ENCODE data around the gene TNP2. TPM values are rescaled to one million over a fixed set of nuclear protein-coding genes. Genes with fewer than 3 reads are reported as not detected.

TNP2 gene
- total RNA-seq, 6 donors from 2014 or later = not detected

DNA sequence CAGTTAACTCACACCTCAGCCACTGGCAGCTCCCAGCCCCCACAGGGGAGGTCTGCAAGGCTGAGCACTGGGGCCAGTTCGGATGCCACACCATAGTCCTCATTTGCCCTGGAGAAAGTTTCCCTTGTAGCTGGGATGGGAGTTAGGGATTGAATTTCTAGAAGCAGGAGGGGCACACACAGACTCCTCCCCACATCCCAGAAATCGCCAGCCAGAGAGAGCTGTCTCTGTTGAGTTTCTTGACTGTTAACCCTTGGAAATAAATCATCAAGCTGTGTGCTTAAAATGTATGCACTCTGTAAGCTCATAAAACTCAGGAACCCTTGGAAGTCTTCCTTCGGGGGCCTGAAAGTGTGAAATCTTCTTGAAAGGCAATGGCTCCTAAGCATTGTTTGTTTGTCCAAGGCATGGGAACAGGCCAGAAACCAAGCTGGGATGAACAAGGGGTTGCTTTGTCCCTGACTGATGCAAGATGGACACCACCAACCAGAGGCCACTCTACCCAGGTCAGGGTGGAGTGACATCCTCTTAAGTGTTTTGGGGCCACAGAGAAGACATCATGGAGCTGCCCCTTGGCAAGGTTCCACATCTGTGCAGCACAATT lies 4.7 kb upstream of the TNP2 start:
- whole genome bisulfite sequencing, 2 donors = 74 to 88% methylated on average over 3 of the region's 3 CpGs
- DNase-seq (no peak), ATAC-seq (ENCODE audit: low FRiP score in 2 of 2) (no peak)
- Histone ChIP-seq H3K4me3 (no peak overlapping the region), H3K9me3 (no peaks in the 10 kb centered on the region), H3K4me1 (no peaks in the 10 kb centered on the region), H3K27ac (no peak overlapping the region), H3K36me3 (no peaks in the 10 kb centered on the region), H3K27me3 (no peaks in the 10 kb centered on the region)
- TF ChIP-seq EP300 (IDR thresholded peaks at IDR 0.05) (no peak), POLR2A (IDR thresholded peaks at IDR 0.05) (no peak), POLR2AphosphoS5 (IDR thresholded peaks at IDR 0.05) (no peak)
- TF ChIP-seq, protein P1, sequence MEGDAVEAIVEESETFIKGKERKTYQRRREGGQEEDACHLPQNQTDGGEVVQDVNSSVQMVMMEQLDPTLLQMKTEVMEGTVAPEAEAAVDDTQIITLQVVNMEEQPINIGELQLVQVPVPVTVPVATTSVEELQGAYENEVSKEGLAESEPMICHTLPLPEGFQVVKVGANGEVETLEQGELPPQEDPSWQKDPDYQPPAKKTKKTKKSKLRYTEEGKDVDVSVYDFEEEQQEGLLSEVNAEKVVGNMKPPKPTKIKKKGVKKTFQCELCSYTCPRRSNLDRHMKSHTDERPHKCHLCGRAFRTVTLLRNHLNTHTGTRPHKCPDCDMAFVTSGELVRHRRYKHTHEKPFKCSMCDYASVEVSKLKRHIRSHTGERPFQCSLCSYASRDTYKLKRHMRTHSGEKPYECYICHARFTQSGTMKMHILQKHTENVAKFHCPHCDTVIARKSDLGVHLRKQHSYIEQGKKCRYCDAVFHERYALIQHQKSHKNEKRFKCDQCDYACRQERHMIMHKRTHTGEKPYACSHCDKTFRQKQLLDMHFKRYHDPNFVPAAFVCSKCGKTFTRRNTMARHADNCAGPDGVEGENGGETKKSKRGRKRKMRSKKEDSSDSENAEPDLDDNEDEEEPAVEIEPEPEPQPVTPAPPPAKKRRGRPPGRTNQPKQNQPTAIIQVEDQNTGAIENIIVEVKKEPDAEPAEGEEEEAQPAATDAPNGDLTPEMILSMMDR (IDR thresholded peaks at IDR 0.05) = no peak

DNA sequence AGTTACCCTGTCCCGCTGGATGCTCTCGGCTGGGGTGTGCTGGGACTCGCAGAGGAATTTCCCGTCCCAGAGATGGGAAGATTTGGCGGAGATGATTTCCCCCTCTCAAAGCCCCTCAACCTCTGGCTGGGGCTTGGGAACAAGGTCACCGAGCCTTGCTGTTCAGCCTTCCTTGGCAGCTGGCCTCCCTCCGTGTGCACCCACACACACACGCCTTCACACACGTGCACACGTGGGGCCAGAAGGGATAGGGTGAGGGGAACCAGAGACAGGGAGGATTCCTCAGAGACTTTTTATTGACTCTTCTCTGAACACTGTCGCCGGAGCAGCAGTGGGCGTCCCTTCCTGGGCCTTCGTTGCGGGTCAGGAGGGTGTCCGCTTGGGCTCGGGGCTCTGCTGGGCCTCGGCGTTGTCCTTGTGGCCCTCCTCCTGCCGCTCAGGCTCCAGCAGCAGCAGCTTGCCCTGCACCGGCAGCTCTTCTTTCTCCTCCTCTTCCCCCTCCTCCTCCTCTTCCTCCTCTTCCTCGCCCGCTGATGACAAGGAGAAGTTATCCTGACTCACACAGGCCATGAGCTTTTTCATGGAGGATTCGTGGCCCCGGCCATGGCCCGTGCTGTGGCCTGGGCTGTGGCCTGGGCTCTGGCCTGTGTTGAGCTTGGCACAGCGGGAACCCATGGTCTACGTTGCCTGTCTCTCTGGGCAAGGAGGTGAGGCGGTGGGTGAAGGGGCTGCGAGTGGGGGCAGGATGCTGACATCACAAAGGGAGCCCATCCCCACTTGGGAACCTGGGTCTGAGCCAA lies 4.0 kb upstream of the TNP2 start, which contains the start of gene PRM3:
PRM3 (minus strand) TSS at position 709 of the 800 bp plus-strand sequence; CDS start at position 675, 34 bp downstream.
- no peak for TF ChIP-seq POLR2AphosphoS5 (IDR thresholded peaks at IDR 0.05)
- no peak for TF ChIP-seq EP300 (IDR thresholded peaks at IDR 0.05)
- TF ChIP-seq POLR2A (IDR thresholded peaks at IDR 0.05) = no peak
- TF ChIP-seq, protein P1 (IDR thresholded peaks at IDR 0.05) = no peak
- no peak within 1 kb of the TSS for H3K27ac ChIP-seq
- ATAC-seq (ENCODE audit: low FRiP score in 2 of 2) (peak in 1 of 2 donors; percentile 5), DNase-seq (peak in 1 of 2 donors; percentile 53)
- no peaks in the 10 kb centered on the region for H3K9me3 ChIP-seq
- no peaks in the 10 kb centered on the region for H3K36me3 ChIP-seq
- H3K27me3 ChIP-seq = no peaks in the 10 kb centered on the region
- WGBS, 2 donors = 84% methylated on average over 20 to 30 of the region's 30 CpGs
- no peaks in the 10 kb centered on the region for H3K4me1 ChIP-seq
- no peak within 1 kb of the TSS for H3K4me3 ChIP-seq

DNA sequence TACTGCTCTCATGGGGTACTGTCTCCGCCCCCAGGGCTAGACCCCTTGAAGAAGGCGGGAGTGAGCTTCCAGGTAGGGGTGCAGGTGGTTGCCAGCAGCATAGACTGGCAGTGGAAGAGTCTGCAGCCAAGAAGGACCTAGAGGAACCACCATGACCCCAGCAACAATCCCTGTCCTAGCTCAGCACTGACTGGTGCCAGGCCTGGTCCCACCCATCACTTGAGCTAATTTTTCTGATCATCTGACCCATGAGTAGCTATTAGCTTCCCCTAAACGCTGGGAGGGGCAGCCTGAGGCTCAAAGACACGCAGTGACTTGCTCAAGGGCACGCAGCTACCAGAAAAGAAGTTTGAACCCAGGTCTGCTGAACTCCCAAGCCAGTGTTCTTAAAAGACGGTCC lies 3.4 kb upstream of the TNP2 start:
- no peak overlapping the region for H3K27ac ChIP-seq
- ATAC-seq (ENCODE audit: low FRiP score in 2 of 2) (no peak), DNase-seq (no peak)
- H3K9me3 ChIP-seq = no peaks in the 10 kb centered on the region
- TF ChIP-seq EP300 (IDR thresholded peaks at IDR 0.05) = no peak
- TF ChIP-seq, protein P1 (IDR thresholded peaks at IDR 0.05) = no peak
- no peak for TF ChIP-seq POLR2A (IDR thresholded peaks at IDR 0.05)
- no peak for TF ChIP-seq POLR2AphosphoS5 (IDR thresholded peaks at IDR 0.05)
- no peaks in the 10 kb centered on the region for H3K27me3 ChIP-seq
- H3K36me3 ChIP-seq = no peaks in the 10 kb centered on the region
- WGBS, 2 donors = 70 to 84% methylated on average over 2 to 6 of the region's 6 CpGs
- H3K4me1 ChIP-seq = no peaks in the 10 kb centered on the region
- no peak overlapping the region for H3K4me3 ChIP-seq

DNA sequence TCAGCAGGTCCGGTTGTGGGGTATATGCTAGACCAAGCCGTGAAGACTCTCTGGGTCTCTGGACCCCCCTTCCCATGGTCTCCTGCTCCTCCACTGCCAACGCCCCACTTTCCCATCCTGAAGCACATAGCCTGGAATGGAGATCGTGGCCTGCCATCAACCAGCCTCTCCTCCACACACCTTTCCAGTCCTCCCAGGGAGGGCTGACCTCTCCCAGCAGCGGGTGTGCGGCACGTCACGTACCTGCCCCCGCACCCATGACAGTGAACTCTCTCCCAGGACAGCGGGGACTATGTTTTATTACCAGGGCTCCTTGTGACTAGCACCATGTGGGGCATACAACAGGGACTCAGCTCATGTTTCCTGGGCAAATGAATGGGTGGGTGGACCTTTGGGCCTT lies 2.5 kb upstream of the TNP2 start:
- TF ChIP-seq EP300 (IDR thresholded peaks at IDR 0.05) (no peak), POLR2A (IDR thresholded peaks at IDR 0.05) (no peak), POLR2AphosphoS5 (IDR thresholded peaks at IDR 0.05) (no peak)
- TF ChIP-seq, protein P1 (IDR thresholded peaks at IDR 0.05) = no peak
- no peak for ATAC-seq (ENCODE audit: low FRiP score in 2 of 2)
- no peaks in the 10 kb centered on the region for H3K36me3 ChIP-seq
- no peaks in the 10 kb centered on the region for H3K9me3 ChIP-seq
- H3K27me3 ChIP-seq = no peaks in the 10 kb centered on the region
- H3K27ac ChIP-seq = no peak overlapping the region
- no peaks in the 10 kb centered on the region for H3K4me1 ChIP-seq
- DNase-seq = peak in 1 of 2 donors; percentile 37
- 91 to 95% methylated on average over 10 of the region's 10 CpGs for WGBS, 2 donors
- no peak overlapping the region for H3K4me3 ChIP-seq

All from upper lobe of left lung (tissue), 6 donors.